T-cell (primary cell): ENCODE results near the gene TACR1. TPM values are rescaled to one million over a fixed set of nuclear protein-coding genes. Genes with fewer than 3 reads are reported as not detected.

Experiments used
- ATAC-seq, 4 experiments: fragments of 200-7000 bp in 3 of 4; fragments of 150-1000 bp in 1 of 4; cut with Tn5 transposase; replicated peaks in 1 of 4; 1 replicate in 3 of 4; 2 replicates in 1 of 4; pipeline ENCODE4 v1.10.0; 2021; ENCODE audit warnings: moderate library complexity in 3 of 4, mild to moderate bottlenecking in 2 of 4, moderate number of reproducible peaks in 1 of 4
- CTCF ChIA-PET, 2 donors: fragments of 300-600 bp; sonication (Branson Sonifier 250); formaldehyde crosslinking; loops; one replicate each; lab custom pipeline; 2022; ENCODE audit warnings: antibody characterized with exemption in 2 of 2; lab: Charles Lee
- POLR2A ChIA-PET, 2 donors: fragments of 300-600 bp; sonication (Branson Sonifier 250); formaldehyde crosslinking; loops; one replicate each; lab custom pipeline; 2022; ENCODE audit warnings: antibody characterized with exemption in 2 of 2; lab: Charles Lee
- DNase-seq, 35 experiments: peaks; one replicate each; pipeline versions ENCODE4 v3.0.0 to v3.0.0-alpha.2; 2013 to 2023
- H3K27ac ChIP-seq: one replicate; pipeline ENCODE4 v1.5.1; 2013; ENCODE audit warnings: low read length
- H3K27me3 ChIP-seq, 2 experiments: replicated peaks in 1 of 2; 1 replicate in 1 of 2; 2 replicates in 1 of 2; pipeline versions ENCODE4 v1.6.1 to v1.7.0; 2013; ENCODE audit warnings: low read length in 1 of 2, mixed read lengths in 1 of 2; ENCODE audit not compliant: control insufficient read depth in 2 of 2, insufficient read depth in 2 of 2; ENCODE audit errors: extremely low read depth in 1 of 2
- H3K36me3 ChIP-seq, 2 donors: 1 replicate in 1 of 2; 2 replicates in 1 of 2; pipeline versions ENCODE4 v1.6.1 to v1.7.0; 2013; ENCODE audit warnings: low read length in 1 of 2; ENCODE audit not compliant: control insufficient read depth in 2 of 2, insufficient read depth in 1 of 2; ENCODE audit errors: extremely low read depth in 1 of 2
- H3K4me1 ChIP-seq, 2 experiments: 1 replicate in 1 of 2; 2 replicates in 1 of 2; pipeline versions ENCODE4 v1.6.1 to v1.7.0; 2013; ENCODE audit warnings: low read length in 2 of 2, mixed read lengths in 1 of 2; ENCODE audit not compliant: insufficient read depth in 2 of 2, control insufficient read depth in 1 of 2; ENCODE audit errors: extremely low read depth in 1 of 2
- H3K4me3 ChIP-seq, 2 donors: 1 replicate in 1 of 2; 2 replicates in 1 of 2; pipeline versions ENCODE4 v1.5.1 to v1.7.0; 2013; ENCODE audit warnings: mild to moderate bottlenecking in 2 of 2, low read length in 1 of 2, moderate library complexity in 1 of 2; ENCODE audit not compliant: control insufficient read depth in 1 of 2; ENCODE audit errors: extremely low read depth in 1 of 2
- H3K9me3 ChIP-seq: 2 replicates; pipeline ENCODE4 v1.7.0; 2013
- H3K27ac Mint-ChIP-seq, 2 donors: one replicate each; pipeline ENCODE4 v1.8.0; 2020 to 2021; ENCODE audit warnings: mild to moderate bottlenecking in 2 of 2, mixed read lengths in 2 of 2
- H3K27me3 Mint-ChIP-seq, 2 donors: one replicate each; pipeline ENCODE4 v1.8.0; 2021 to 2022; ENCODE audit warnings: mixed read lengths in 2 of 2
- H3K36me3 Mint-ChIP-seq: one replicate; pipeline ENCODE4 v1.8.0; 2021; ENCODE audit warnings: mixed read lengths
- H3K4me1 Mint-ChIP-seq, 3 donors: one replicate each; pipeline ENCODE4 v1.8.0; 2020 to 2022; ENCODE audit warnings: mixed read lengths in 3 of 3, mild to moderate bottlenecking in 1 of 3
- H3K4me3 Mint-ChIP-seq, 3 donors: one replicate each; pipeline ENCODE4 v1.8.0; 2020 to 2022; ENCODE audit warnings: mild to moderate bottlenecking in 3 of 3, mixed read lengths in 3 of 3, moderate library complexity in 3 of 3
- H3K9me3 Mint-ChIP-seq, 3 donors: one replicate each; pipeline ENCODE4 v1.8.0; 2020 to 2022; ENCODE audit warnings: mixed read lengths in 3 of 3
- WGBS: methylation state at CpG from one replicate; pipeline ENCODE4 v1.1.5; 2013; ENCODE audit warnings: missing lambda C conversion rate; ENCODE audit not compliant: insufficient coverage; 5-methylcytosine and 5-hydroxymethylcytosine counted together
- total RNA-seq, 35 experiments: library from RNA in 6 of 35; stranded (reverse) in 6 of 35; fragments of 120-200 nt in 1 of 35; gene quantifications; one replicate each; pipeline versions ENCODE4 v1.2.1 to v1.2.4 and lab custom pipeline; 2013 to 2026

The TACR1 gene
- total RNA-seq, 5 donors from 2014 or later (not counting 1 experiment from before 2014, with no cell fraction given) = not detected

GRCh38 chr2:75186821-75187220, 12.5 kb downstream of the TACR1 start:
- CTCF ChIA-PET = no interaction called here
- Histone ChIP-seq H3K36me3 (no peaks in the 10 kb centered on the region), H3K4me3 (no peak overlapping the region), H3K27ac (no peak overlapping the region), H3K4me1 (no peaks in the 10 kb centered on the region), H3K9me3 (no peaks in the 10 kb centered on the region), H3K27me3 (no peaks in the 10 kb centered on the region)
- Mint-ChIP-seq H3K27ac (no peak overlapping the region), H3K4me3 (no peak overlapping the region), H3K9me3 (no peaks in the 10 kb centered on the region), H3K27me3 (peaks cover 7 to 18% of the 10 kb centered on the region in 2 donors), H3K36me3 (no peaks in the 10 kb centered on the region), H3K4me1 (no peaks in the 10 kb centered on the region)
- ATAC-seq (no peak), DNase-seq (no peak)
- POLR2A ChIA-PET = no interaction called here
- WGBS = no CpG with 5 or more reads among the region's 1 CpG

GRCh38 chr2:75182606-75183005, 16.7 kb downstream of the TACR1 start:
- Histone ChIP-seq H3K9me3 (no peaks in the 10 kb centered on the region), H3K4me1 (no peaks in the 10 kb centered on the region), H3K36me3 (no peaks in the 10 kb centered on the region), H3K27me3 (no peaks in the 10 kb centered on the region), H3K4me3 (no peak overlapping the region), H3K27ac (no peak overlapping the region)
- H3K36me3 Mint-ChIP-seq = no peaks in the 10 kb centered on the region
- H3K4me1 Mint-ChIP-seq = no peaks in the 10 kb centered on the region
- CTCF ChIA-PET = no interaction called here
- WGBS = no CpG with 5 or more reads among the region's 3 CpGs
- H3K27ac Mint-ChIP-seq = no peak overlapping the region
- H3K9me3 Mint-ChIP-seq = no peaks in the 10 kb centered on the region
- no peak for ATAC-seq
- no peak for DNase-seq
- no peak overlapping the region for H3K4me3 Mint-ChIP-seq
- POLR2A ChIA-PET = no interaction called here
- no peaks in the 10 kb centered on the region for H3K27me3 Mint-ChIP-seq

- no peak overlapping the region for H3K27ac ChIP-seq
- ChIA-PET POLR2A (no interaction called here), CTCF (no interaction called here)
- H3K36me3 ChIP-seq = no peaks in the 10 kb centered on the region
- Mint-ChIP-seq H3K4me3 (no peak overlapping the region), H3K27me3 (peaks cover 0 to 2% of the 10 kb centered on the region in 2 donors), H3K4me1 (no peaks in the 10 kb centered on the region), H3K36me3 (no peaks in the 10 kb centered on the region), H3K27ac (no peak overlapping the region), H3K9me3 (no peaks in the 10 kb centered on the region)
- H3K9me3 ChIP-seq = no peaks in the 10 kb centered on the region
- no peaks in the 10 kb centered on the region for H3K4me1 ChIP-seq
- DNase-seq = no peak
- H3K4me3 ChIP-seq = no peak overlapping the region
- no peaks in the 10 kb centered on the region for H3K27me3 ChIP-seq
- no peak for ATAC-seq
These were observed 18.8 kb downstream of the TACR1 start for GRCh38 chr2:75180476-75180875.

- no peak overlapping the region for H3K4me3 Mint-ChIP-seq
- WGBS = 57% methylated on average over 2 of the region's 2 CpGs
- H3K27ac Mint-ChIP-seq = no peak overlapping the region
- H3K27ac ChIP-seq = no peak overlapping the region
- H3K27me3 Mint-ChIP-seq = peaks cover 0 to 3% of the 10 kb centered on the region in 2 donors
- H3K36me3 ChIP-seq = no peaks in the 10 kb centered on the region
- no peaks in the 10 kb centered on the region for H3K27me3 ChIP-seq
- H3K36me3 Mint-ChIP-seq = no peaks in the 10 kb centered on the region
- CTCF ChIA-PET = interaction anchor here in 1 of 2 donors (0.7 kb wide), 1 partner anchor 300 kb away, joined by 3 read pairs; no protein-coding TSS in a partner anchor
- ATAC-seq (no peak), DNase-seq (no peak)
- no peaks in the 10 kb centered on the region for H3K9me3 ChIP-seq
- no peaks in the 10 kb centered on the region for H3K9me3 Mint-ChIP-seq
- no peak overlapping the region for H3K4me3 ChIP-seq
- POLR2A ChIA-PET = no interaction called here
- no peaks in the 10 kb centered on the region for H3K4me1 ChIP-seq
- no peaks in the 10 kb centered on the region for H3K4me1 Mint-ChIP-seq
These were observed 21.9 kb downstream of the TACR1 start for GRCh38 chr2:75177427-75177826.

GRCh38 chr2:75175456-75175855, 23.9 kb downstream of the TACR1 start:
- Mint-ChIP-seq H3K4me3 (no peak overlapping the region), H3K27ac (no peak overlapping the region), H3K4me1 (no peaks in the 10 kb centered on the region), H3K36me3 (no peaks in the 10 kb centered on the region), H3K9me3 (no peaks in the 10 kb centered on the region), H3K27me3 (peaks cover 1 to 7% of the 10 kb centered on the region in 2 donors)
- CTCF ChIA-PET = interaction anchor here in 1 of 2 donors (0.6 kb wide), 1 partner anchor 8 kb away, joined by 3 read pairs; no protein-coding TSS in a partner anchor
- Histone ChIP-seq H3K36me3 (no peaks in the 10 kb centered on the region), H3K27me3 (peaks cover 0 to 3% of the 10 kb centered on the region in 2 experiments), H3K9me3 (no peaks in the 10 kb centered on the region), H3K27ac (no peak overlapping the region), H3K4me1 (no peaks in the 10 kb centered on the region), H3K4me3 (no peak overlapping the region)
- DNase-seq (no peak), ATAC-seq (no peak)
- 71% methylated on average over 3 of the region's 3 CpGs for WGBS
- POLR2A ChIA-PET = no interaction called here

GRCh38 chr2:75174981-75175380, 24.3 kb downstream of the TACR1 start:
- Mint-ChIP-seq H3K4me1 (no peaks in the 10 kb centered on the region), H3K4me3 (no peak overlapping the region), H3K27ac (no peak overlapping the region), H3K27me3 (peaks cover 1 to 9% of the 10 kb centered on the region in 2 donors), H3K36me3 (no peaks in the 10 kb centered on the region), H3K9me3 (no peaks in the 10 kb centered on the region)
- DNase-seq (no peak), ATAC-seq (no peak)
- Histone ChIP-seq H3K4me3 (no peak overlapping the region), H3K27me3 (peaks cover 0 to 3% of the 10 kb centered on the region in 2 experiments), H3K27ac (no peak overlapping the region), H3K9me3 (no peaks in the 10 kb centered on the region), H3K36me3 (no peaks in the 10 kb centered on the region), H3K4me1 (no peaks in the 10 kb centered on the region)
- ChIA-PET POLR2A (no interaction called here), CTCF (no interaction called here)
- WGBS = no CpG with 5 or more reads among the region's 2 CpGs

GRCh38 chr2:75174519-75174918, 24.8 kb downstream of the TACR1 start:
- H3K27me3 Mint-ChIP-seq = peaks cover 1 to 9% of the 10 kb centered on the region in 2 donors
- peaks cover 0 to 3% of the 10 kb centered on the region in 2 experiments for H3K27me3 ChIP-seq
- ATAC-seq (no peak), DNase-seq (no peak)
- no peak overlapping the region for H3K27ac ChIP-seq
- no peaks in the 10 kb centered on the region for H3K9me3 Mint-ChIP-seq
- POLR2A ChIA-PET = no interaction called here
- no peaks in the 10 kb centered on the region for H3K4me1 Mint-ChIP-seq
- no peaks in the 10 kb centered on the region for H3K4me1 ChIP-seq
- H3K36me3 ChIP-seq = no peaks in the 10 kb centered on the region
- CTCF ChIA-PET = no interaction called here
- H3K36me3 Mint-ChIP-seq = no peaks in the 10 kb centered on the region
- WGBS = no CpG with 5 or more reads among the region's 2 CpGs
- H3K4me3 Mint-ChIP-seq = no peak overlapping the region
- no peak overlapping the region for H3K4me3 ChIP-seq
- no peaks in the 10 kb centered on the region for H3K9me3 ChIP-seq
- H3K27ac Mint-ChIP-seq = no peak overlapping the region
